HEK293 (cell line): ENCODE data around the gene CLCF1.
A peak's percentile ranks its signal among the peaks of the same experiment; 100 is the strongest.

Source experiments
- CTCF ChIA-PET: fragments of 350-600 bp; formaldehyde crosslinking; extraction: SDS; loops from one replicate; lab custom pipeline; 2021; ENCODE audit warnings: antibody characterized with exemption; lab: Yijun Ruan, JAX
- POLR2A ChIA-PET: fragments of 300-600 bp; formaldehyde crosslinking; extraction: SDS; loops from one replicate; lab custom pipeline; 2020; ENCODE audit warnings: antibody characterized with exemption, inconsistent platforms; lab: Yijun Ruan, JAX
- H3K27ac ChIP-seq: fragments of 200-500 bp; sonication (Bioruptor generic); 2 replicates; pipeline ENCODE4 v1.5.1; 2014; ENCODE audit warnings: low read depth, low read length, control low read depth, inconsistent platforms; ENCODE audit errors: extremely low read depth
- H3K36me3 ChIP-seq, 2 experiments: fragments of 200-500 bp in 1 of 2; sonication (Bioruptor generic) in 1 of 2; 1 replicate in 1 of 2; 2 replicates in 1 of 2; pipeline ENCODE4 v1.5.1; 2014 to 2017; ENCODE audit warnings: inconsistent platforms in 2 of 2, low read length in 2 of 2; ENCODE audit not compliant: control insufficient read depth in 2 of 2, insufficient read depth in 1 of 2
- H3K4me1 ChIP-seq: fragments of 200-500 bp; sonication (Bioruptor generic); 2 replicates; pipeline ENCODE4 v1.5.1; 2014; ENCODE audit warnings: mild to moderate bottlenecking, low read length, inconsistent platforms; ENCODE audit not compliant: control insufficient read depth, insufficient read depth
- H3K4me3 ChIP-seq: 2 replicates; pipeline ENCODE4 v1.5.1; 2011; ENCODE audit warnings: low read depth, mild to moderate bottlenecking, control low read depth, low read length, moderate library complexity
- H3K9me3 ChIP-seq: fragments of 200-500 bp; sonication (Bioruptor generic); 2 replicates; pipeline ENCODE4 v1.5.1; 2014; ENCODE audit warnings: low read depth, low read length, inconsistent platforms; ENCODE audit not compliant: control insufficient read depth, insufficient read depth
- GLIS1 ChIP-seq: fragments of 450-650 bp; formaldehyde crosslinking; IDR thresholded peaks from 2 replicates; pipeline ENCODE4 v1.5.1; 2016; ENCODE audit warnings: missing biosample characterization, missing genetic modification characterization
- GLIS2 ChIP-seq: fragments of 450-650 bp; formaldehyde crosslinking; IDR thresholded peaks from 2 replicates; pipeline ENCODE4 v1.5.1; 2016; ENCODE audit warnings: missing biosample characterization, missing genetic modification characterization
- KLF1 ChIP-seq: fragments of 450-650 bp; formaldehyde crosslinking; IDR thresholded peaks from 2 replicates; pipeline ENCODE4 v1.5.1; 2016; ENCODE audit warnings: missing biosample characterization, missing genetic modification characterization
- PRDM1 ChIP-seq: fragments of 450-650 bp; formaldehyde crosslinking; IDR thresholded peaks from 2 replicates; pipeline ENCODE4; 2016; ENCODE audit warnings: missing biosample characterization, missing genetic modification characterization
- YY1 ChIP-seq: fragments of 450-650 bp; formaldehyde crosslinking; IDR thresholded peaks from 2 replicates; pipeline ENCODE4 v1.5.1; 2018; ENCODE audit warnings: missing biosample characterization, missing genetic modification characterization
- ZNF184 ChIP-seq: fragments of 450-650 bp; IDR thresholded peaks from 2 replicates; pipeline ENCODE4 v1.5.1; 2018; ENCODE audit warnings: missing biosample characterization, mild to moderate bottlenecking, missing genetic modification characterization
- ZNF280D ChIP-seq: fragments of 450-650 bp; formaldehyde crosslinking; IDR thresholded peaks from 2 replicates; pipeline ENCODE4 v1.5.1; 2016; ENCODE audit warnings: missing biosample characterization, missing genetic modification characterization
- ZNF335 ChIP-seq: fragments of 450-650 bp; formaldehyde crosslinking; conservative IDR thresholded peaks from 2 replicates; pipeline ENCODE4 v1.5.1; 2016; ENCODE audit warnings: missing biosample characterization, missing genetic modification characterization
- ZNF585B ChIP-seq: fragments of 450-650 bp; formaldehyde crosslinking; IDR thresholded peaks from 2 replicates; pipeline ENCODE4 v1.5.1; 2016; ENCODE audit warnings: missing biosample characterization, missing genetic modification characterization
- ZNF626 ChIP-seq: fragments of 450-650 bp; sonication (Bioruptor Pico); formaldehyde crosslinking; IDR thresholded peaks from 2 replicates; pipeline ENCODE4 v1.5.1; 2018; ENCODE audit warnings: missing biosample characterization, missing genetic modification characterization, inconsistent platforms
- ZNF777 ChIP-seq: fragments of 450-650 bp; formaldehyde crosslinking; IDR thresholded peaks from 2 replicates; pipeline ENCODE4 v1.5.1; 2017; ENCODE audit warnings: missing biosample characterization, missing genetic modification characterization, borderline replicate concordance
- TF ChIP-seq, protein P1 (sequence below): fragments of 450-650 bp; formaldehyde crosslinking; IDR thresholded peaks from 2 replicates; pipeline ENCODE4 v1.5.1; 2016; ENCODE audit warnings: missing biosample characterization, missing genetic modification characterization
- TF ChIP-seq, protein P2 (sequence below): fragments of 450-650 bp; formaldehyde crosslinking; IDR thresholded peaks from 2 replicates; pipeline ENCODE4 v1.5.1; 2016; ENCODE audit warnings: missing biosample characterization, missing genetic modification characterization

CLCF1 gene

GRCh38 chr11:67379061-67380058, 6.0 kb upstream of the CLCF1 start (continued):
- no peak for TF ChIP-seq ZNF777 (tag by site-specific recombination)
- TF ChIP-seq ZNF184 (tag by site-specific recombination) = no peak
- TF ChIP-seq, protein P1, sequence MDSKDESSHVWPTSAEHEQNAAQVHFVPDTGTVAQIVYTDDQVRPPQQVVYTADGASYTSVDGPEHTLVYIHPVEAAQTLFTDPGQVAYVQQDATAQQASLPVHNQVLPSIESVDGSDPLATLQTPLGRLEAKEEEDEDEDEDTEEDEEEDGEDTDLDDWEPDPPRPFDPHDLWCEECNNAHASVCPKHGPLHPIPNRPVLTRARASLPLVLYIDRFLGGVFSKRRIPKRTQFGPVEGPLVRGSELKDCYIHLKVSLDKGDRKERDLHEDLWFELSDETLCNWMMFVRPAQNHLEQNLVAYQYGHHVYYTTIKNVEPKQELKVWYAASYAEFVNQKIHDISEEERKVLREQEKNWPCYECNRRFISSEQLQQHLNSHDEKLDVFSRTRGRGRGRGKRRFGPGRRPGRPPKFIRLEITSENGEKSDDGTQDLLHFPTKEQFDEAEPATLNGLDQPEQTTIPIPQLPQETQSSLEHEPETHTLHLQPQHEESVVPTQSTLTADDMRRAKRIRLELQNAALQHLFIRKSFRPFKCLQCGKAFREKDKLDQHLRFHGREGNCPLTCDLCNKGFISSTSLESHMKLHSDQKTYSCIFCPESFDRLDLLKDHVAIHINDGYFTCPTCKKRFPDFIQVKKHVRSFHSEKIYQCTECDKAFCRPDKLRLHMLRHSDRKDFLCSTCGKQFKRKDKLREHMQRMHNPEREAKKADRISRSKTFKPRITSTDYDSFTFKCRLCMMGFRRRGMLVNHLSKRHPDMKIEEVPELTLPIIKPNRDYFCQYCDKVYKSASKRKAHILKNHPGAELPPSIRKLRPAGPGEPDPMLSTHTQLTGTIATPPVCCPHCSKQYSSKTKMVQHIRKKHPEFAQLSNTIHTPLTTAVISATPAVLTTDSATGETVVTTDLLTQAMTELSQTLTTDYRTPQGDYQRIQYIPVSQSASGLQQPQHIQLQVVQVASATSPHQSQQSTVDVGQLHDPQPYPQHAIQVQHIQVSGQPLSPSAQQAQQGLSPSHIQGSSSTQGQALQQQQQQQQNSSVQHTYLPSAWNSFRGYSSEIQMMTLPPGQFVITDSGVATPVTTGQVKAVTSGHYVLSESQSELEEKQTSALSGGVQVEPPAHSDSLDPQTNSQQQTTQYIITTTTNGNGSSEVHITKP = peak; percentile 46
- TF ChIP-seq GLIS1 (tag by site-specific recombination) = no peak
- TF ChIP-seq GLIS2 (tag by site-specific recombination) = no peak
- peak; percentile 62; the same call in 1 of the 2 replicates for TF ChIP-seq ZNF335 (tag by site-specific recombination)
- TF ChIP-seq ZNF280D (tag by site-specific recombination) = no peak
- 0 out of 2 replicates have a peak, but pooled peaks have one; percentile 43 for TF ChIP-seq PRDM1 (tag by site-specific recombination)
- no peak for TF ChIP-seq ZNF626 (tag by site-specific recombination)

GRCh38 chr11:67378544-67378943, 5.1 kb upstream of the CLCF1 start:
- Histone ChIP-seq H3K9me3 (no peaks in the 10 kb centered on the region), H3K27ac (no peak overlapping the region), H3K4me1 (peaks cover 3% of the 10 kb centered on the region; the same call in 1 of the 2 replicates), H3K4me3 (no peak overlapping the region), H3K36me3 (no peaks in the 10 kb centered on the region)
- TF ChIP-seq, protein P2, sequence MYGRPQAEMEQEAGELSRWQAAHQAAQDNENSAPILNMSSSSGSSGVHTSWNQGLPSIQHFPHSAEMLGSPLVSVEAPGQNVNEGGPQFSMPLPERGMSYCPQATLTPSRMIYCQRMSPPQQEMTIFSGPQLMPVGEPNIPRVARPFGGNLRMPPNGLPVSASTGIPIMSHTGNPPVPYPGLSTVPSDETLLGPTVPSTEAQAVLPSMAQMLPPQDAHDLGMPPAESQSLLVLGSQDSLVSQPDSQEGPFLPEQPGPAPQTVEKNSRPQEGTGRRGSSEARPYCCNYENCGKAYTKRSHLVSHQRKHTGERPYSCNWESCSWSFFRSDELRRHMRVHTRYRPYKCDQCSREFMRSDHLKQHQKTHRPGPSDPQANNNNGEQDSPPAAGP = no peak
- TF ChIP-seq ZNF585B (no peak), KLF1 (tag by site-specific recombination) (no peak), YY1 (tag by site-specific recombination) (no peak)
- CTCF ChIA-PET = interaction anchor here (1.5 to 30.4 kb wide), 4 partner anchors 3 to 33 kb away, joined by 7 to 898 read pairs (median 454); partner anchors contain the start of genes CLCF1, POLD4 and RAD9A
- POLR2A ChIA-PET = interaction anchor here (0.7 to 1.3 kb wide), 3 partner anchors 13 to 24 kb away, joined by 3 to 4 read pairs (median 3); partner anchors contain the start of gene RAD9A
